HG03432 (cell line): ENCODE results near the gene IQSEC1.

Experiments used
- ATAC-seq: cut with Tn5 transposase; IDR thresholded peaks from one replicate; pipeline ENCODE4 v1.9.1; 2021; ENCODE audit warnings: mild to moderate bottlenecking, moderate library complexity; ENCODE audit not compliant: unreplicated experiment

The IQSEC1 gene

GRCh38 chr3:12957824-12958792 is 115.1 kb downstream of the IQSEC1 start:
- ATAC-seq = no peak

DNA sequence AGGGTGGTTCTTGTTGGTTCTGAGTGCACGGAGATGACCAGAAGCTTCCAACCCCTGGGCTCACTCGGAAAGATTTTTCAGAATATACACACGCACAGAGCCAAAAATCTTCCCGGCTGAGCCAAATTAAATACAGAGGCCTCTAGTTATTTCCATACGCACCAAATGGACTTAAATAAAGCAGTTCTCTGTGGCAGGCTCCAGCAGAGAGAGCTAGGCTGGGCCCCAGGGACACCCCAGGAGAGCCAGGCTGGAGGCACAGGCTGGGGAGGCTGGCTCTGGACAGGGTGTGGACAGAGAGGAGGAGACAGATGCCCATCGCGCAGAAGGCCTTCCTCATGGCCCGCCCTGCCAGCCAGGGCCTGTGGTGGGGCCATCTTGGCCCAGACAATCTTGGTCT is 115.9 kb downstream of the IQSEC1 start:
- no peak for ATAC-seq

GRCh38 chr3:12956316-12956660 is 116.9 kb downstream of the IQSEC1 start:
- no peak for ATAC-seq

DNA sequence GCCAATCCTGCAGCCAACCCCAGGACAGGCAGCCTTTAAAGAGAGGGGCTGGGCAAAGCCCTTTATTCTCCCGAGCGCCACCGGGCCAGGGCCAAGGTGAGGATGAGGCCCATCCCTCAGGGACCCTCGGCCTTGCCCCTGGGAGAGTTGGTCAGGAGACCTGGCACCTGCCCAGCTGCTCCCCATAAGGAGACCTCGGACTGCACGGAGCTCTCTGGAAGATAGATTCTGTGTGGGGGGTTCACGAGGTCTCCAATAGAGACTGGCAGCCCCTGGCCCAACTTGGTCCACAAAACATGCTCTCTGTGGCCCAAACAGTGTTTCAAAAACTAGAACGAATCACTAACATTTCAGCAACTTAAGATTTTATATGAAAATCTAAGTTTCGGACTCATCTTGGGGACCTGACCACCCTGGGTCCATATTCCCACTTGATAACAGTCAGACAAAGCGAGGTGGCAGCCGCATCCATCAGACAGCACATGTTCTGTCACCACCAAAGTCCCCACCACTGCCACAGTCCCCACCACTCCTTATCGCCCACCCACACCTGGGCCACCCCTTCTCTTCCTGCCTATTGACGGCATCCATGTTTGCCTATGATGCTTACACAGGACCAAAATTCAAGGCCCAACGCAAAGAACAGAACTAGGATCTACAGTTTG is 117.4 kb downstream of the IQSEC1 start:
- ATAC-seq = no peak

DNA sequence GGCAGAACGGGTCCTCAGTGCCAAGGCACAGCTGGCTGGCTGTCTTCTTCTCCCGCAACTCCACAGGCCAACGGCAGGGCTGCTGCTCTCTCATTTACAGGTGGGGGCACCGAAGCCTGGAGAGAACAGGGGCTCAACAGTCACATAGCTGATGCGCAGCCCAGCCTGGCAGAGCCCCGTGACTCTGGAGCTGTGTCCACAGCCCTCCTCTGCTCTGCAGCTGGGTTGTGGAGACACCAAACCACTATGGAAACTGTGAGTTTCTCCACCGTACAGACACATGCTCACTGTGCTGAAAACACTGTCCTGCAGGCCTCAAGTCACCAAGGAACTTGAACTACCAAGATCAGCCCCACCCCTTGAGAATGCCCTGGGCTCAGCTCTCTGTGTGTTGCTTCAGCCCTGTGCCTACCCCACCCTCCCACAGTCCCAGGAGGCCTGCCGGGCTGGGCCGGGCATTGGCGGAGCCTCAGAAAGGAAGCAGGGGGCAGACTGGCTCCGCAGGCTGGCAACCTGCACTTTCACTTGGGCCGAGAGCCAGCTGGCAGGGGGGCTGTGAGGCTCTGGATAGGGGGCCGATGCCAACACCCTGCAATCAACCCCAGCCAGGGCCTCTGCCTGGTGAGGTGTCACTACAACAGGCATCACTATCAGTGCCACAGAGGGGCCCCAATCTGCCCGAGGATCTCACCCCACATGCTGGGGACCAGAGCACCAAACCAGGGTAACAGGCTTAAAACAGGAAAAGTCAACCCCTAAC is 118.2 kb downstream of the IQSEC1 start:
- peak; percentile 65 for ATAC-seq

DNA sequence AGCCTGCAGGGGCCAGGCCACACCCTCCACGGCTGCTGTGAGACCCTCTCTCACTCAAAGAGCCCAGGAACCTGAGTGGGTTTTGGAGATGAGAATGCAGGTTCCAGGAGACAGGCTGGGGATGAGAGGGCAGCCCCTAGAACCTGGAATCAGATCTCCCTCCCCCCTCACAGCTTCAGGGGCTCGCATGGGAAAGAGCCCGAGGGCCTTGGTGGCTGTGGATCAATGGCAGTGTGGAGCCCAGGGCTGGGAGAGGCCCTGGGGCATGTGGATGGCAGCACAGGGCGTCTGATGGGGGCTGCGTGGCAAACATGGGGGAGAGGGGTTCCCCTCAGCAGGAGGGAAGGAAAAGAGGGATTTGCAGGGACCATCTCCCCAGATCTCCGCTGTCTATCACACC is 119.0 kb downstream of the IQSEC1 start:
- no peak for ATAC-seq

- ATAC-seq = no peak
Observed at GRCh38 chr3:12953201-12953995, 119.8 kb downstream of the IQSEC1 start.

DNA sequence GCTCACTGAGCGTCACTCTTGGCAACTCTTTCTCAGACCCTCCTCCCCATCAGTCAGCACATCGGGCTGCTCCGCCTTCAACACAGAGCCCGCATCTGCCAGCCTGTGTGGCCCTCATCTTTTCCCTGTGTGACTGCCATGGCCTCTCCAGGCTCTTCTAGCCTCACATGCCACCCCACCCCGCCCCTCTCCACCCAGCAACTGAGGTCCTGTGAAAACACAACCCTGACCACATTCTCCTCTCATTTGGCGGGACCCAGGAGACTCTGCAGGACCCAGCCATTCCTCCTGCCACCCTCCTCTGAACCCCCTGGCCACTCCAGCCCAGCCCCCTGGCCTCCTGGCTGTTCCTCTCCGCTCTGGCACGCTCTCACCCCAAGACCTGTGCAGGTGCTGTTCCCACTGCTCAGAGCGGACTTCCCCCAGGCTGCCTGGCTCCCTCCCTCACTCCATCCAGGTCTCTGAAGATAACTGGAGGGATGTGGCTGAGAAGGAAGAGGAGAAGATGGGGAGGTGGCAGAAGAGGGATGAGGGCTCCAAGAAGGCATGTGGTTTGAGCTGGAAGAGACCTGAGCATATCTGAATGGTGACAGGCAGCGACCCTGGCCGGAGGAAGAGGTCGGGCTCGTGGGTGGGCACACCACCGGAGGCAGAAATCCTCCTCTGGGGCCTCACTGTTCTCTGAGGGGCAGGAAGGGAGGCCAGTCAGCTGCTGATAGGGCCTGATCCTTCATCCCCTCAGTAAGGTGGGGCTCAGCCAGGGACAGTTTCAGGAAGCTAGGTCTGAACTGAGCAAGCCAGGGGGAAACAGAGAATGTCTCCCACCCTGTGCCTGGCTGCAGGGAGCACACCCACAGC is 120.7 kb downstream of the IQSEC1 start:
- no peak for ATAC-seq

DNA sequence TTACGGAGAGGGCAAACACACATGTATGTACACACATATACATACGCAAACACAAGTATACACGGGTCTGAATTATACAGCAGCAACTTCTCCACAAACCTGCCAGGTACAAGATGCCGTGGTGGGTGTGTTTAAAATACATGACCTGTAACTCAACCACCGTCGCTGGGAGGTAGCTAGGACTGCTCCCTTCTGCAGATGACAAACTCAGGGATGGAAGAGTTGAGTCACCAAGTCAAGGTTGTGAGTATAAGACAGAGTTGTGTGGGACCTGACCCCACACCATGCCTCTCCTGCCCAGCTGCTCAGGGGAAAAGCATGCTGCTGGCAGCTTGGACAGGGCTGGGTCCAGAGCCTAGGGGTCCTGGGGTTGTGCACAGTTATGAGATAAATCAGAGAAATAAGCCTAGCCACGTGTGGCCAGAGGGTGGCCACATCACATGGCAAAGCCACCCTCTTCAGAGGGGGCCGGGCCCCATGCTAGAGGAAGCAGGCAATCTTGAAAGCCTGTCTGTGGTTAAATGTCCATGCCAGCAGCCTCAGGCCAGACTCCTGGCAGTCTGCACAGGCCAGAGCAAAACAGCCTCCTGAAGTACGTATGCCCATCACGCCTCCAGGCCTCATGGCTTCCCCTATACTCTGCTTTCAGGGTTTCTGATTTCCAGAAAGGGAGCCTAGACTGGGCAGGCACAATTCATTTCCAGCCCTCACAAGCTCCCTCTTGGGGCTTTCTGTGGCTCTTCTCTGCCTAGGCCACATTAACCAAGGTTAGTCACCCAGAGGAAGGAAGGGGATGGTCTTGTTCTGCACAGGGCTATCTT is 124.1 kb downstream of the IQSEC1 start:
- ATAC-seq = peak; percentile 70

- no peak for ATAC-seq
Observed at GRCh38 chr3:12948371-12948770, 124.9 kb downstream of the IQSEC1 start.

DNA sequence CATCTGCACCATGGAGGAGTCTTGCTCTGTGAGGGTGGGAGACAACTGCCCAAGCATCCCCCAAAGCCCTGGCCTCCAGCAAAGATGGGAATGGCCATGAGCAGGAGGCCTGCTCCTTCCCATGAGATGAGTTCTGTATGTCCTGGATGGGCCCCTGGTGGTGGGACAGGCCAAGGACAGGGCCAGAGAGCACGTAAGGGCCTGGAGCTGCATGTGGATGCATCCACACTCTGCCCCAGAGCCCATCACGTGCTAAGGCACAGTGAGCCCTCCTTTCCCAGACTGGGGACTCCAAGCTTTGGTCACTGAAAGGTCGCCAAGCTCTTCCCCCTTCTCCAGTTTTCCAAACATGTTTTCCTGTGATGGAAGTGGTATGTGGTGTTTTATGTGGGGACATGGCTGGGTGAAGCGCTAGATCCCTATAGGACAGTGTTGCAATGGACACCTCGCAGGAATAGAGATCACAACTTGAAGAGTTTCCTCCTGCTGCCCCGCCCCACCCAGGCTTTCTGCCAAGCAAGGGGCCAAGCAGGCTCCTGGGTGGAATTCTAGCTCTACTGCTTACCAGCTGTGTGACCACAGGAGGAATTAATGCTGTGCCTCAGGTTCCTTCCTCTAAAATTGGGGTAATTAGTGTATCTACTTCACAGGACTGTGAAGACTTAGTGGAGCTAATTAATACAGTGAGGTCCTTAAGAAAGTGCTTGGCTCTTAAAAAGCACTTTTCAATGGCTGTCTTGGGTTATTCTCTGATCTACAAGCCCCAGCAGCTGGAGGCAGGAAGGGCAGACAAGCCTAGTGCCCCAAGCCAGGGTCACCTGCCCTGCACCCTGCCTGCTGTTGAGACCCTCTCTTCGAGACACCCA is 125.5 kb downstream of the IQSEC1 start:
- no peak for ATAC-seq

DNA sequence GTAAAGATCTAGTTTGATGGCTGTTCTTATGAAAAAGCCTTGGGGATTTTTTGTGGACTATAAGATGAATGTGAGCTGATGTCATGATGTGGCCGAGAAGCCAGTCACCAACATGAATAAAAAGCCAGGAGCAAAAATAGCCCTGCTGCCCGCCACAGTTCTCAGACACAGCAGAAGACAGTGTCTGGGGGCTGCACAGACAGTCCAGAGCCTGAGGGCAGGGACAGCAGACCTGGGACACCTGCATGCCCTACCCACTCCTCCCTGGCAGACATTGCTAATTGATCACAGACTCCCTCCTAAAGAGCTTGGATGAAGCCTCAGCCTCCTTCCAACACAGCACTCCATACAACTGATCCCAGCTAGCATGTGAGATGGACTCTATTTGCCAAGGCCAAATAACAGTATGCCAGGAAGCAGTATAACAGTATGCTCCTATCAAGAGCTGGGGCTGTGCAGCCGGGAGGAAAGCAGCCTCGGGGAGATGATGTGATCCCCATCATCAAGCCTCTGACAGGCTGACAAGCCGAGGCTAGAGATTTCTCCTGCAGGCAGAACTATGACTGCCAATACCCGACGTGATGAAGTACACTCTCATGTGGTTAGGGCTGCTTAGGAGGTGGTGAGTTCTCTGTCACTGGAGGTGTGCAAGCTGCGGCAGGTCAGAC is 126.4 kb downstream of the IQSEC1 start:
- no peak for ATAC-seq

DNA sequence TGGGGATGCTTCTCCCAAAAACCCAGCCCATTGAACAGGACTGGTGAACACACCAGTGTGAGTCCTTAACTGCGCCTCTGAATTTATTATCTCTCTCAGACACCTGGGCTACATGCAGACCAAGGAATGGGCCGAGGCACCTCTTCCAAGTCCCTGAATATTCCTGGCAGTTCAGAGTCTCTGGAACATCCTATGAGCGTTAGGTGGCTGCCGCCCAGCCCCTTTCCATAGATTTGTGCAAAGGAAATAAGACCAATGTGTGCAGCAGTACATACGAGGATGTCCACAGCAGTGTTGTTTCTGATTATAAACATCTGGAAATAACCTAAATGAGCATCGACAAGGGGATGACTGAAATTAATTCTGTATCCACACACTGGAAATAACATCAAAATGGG is 127.0 kb downstream of the IQSEC1 start:
- ATAC-seq = no peak

- no peak for ATAC-seq
Observed at GRCh38 chr3:12944849-12945248, 128.4 kb downstream of the IQSEC1 start.

- no peak for ATAC-seq
Observed at GRCh38 chr3:12944413-12944812, 128.8 kb downstream of the IQSEC1 start.

- no peak for ATAC-seq
Observed at GRCh38 chr3:12943124-12944021, 129.9 kb downstream of the IQSEC1 start.
